Fibroblast of upper back skin (primary cell): Measurements from ENCODE around the gene GALNT2.
A peak's percentile ranks its signal among the peaks of the same experiment; 100 is the strongest.

Experiments
- DNase-seq: peaks from one replicate; pipeline ENCODE4 v3.0.0-alpha.2; 2013

Gene GALNT2

DNA sequence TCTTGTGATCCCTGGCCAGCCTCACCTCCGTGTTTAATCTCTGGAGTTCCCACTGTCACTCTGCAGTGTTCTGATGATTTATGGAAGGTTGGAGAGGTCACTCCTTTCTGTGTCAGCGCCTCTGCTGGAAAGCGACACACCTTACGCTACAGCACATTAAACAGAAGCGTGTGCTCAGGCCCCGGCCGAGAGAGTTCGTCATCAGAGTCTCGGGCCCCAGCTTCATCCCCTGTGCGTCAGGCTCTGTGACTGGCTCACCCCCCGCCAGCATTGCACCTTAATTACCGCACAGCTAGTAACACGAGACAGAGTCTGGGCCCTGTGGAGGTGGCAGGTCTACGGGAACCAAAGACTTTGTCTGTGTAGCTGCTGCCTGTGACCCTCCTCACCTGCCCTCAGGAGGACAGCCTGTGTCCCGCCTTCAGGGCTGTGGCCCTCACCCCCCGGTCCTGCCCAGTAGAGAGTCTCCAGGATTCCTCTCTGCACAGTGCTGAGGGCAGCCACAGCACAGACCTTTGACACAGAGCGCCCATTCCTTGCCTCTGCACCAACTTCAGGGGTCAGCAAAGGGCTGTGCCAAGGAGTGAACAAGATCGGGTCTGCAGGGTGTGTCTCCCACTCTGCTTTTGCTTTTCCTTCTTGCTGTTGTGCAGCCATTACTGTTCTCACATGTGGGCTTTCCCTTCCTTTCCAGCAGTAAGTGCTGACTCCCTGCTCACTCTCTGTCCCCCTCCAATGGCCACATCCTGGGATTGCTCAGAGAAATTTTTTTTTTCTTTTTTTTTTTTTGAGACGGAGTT is 201.5 kb downstream of the GALNT2 start:
- DNase-seq, result peak; percentile 76

DNA sequence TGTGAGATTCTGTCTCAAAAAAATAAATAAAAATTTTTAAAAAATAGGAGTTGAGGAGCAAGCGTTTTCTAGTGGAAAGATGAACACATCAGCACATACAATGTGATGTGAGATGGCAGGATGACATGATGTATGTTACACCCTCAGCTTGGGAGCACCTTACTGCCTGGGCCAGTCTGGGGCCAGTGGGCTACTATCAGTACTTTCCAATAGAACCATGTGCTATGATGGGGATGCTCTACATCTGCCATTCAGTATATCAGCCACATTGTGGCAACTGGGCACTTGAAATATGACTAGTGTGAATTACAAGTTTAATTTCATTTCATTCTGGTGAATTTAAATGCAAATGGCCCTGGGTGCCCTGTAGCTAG is 203.1 kb downstream of the GALNT2 start:
- no peak for DNase-seq

DNA sequence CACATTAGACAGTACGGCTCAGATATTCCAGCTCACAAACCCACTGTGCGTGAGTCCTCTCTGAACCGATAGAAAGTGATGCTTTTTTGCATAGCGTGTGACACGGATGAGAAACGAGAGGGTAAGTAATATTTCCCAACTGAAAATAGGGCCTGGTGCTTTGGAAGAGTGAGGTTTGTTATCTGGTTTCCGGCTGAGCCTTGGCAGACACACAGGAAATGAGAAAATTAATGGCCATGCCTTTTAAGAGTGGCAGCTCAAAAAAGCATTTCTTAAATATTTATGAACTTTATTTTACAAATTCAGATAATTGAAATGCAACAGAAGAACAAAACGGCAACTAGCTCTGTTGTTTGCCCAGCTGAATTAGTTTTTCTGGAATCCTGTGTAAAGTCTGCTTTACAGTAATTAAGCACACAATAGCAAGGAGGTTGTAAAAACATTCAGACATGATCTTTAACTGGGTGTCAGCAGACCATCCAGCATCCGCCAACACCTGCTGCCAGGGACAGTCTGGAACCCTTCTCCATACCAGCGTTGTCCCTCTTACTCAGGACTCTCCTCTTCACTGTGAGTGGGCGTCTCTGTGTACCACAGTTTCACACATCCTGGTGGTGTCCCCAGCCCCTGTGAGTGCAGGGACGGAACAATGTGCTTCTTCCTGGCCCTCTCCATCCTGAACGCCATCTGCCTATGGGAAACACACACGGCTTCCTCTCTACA is 203.7 kb downstream of the GALNT2 start:
- DNase-seq, result no peak

DNA sequence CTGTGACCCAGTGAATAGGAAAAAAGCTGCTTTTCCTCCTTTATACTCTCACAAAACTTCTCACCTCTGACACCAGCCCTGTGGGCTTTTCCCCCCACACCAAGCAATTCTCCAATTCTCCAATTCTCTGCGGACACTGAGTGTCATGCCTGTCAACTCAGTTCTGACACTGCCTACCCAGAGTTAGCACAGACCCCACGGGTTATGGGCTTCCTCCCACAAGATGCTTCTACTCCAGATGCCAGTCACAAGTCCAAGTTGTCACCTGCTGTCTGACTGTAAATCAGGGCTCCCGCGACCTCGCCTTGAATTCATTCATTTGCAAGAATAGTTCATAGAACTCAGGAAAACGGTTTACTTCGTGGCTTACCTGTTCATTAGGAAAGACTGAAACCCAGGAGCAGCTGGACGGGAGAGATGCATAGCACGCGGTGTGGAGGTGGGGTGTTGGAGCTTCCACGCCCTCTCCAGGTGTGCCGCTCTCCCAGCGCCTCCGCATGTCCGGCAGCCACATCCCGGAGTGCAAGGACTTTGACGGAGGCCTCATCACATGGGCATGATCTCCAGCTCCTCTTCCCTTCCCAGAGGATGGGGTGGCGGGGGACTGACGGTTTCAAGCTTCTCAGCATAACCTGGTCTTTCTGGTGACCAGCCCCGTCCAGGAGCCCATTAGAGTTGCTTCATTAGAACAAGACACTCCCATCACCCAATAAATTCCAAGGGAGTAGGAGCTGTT is 204.4 kb downstream of the GALNT2 start:
- no peak for DNase-seq

DNA sequence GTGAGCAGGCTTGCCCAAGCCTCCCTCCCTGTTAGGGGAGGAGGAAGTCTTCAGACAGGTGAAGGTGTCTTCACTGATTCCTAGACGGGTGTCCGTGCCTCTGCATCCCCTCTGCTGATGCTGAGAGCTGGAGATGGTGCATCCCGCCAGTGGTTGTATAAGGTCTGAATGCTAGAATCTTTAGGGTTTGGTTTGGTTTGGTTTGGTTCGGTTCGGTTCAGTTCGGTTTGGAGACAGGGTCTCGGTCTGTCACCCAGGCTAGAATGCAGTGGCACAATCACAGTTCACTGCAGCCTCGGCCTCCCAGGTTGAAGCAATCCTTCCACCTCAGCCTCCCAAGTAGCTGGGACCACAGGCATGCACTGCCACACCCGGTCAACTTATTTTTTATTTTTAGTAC is 205.5 kb downstream of the GALNT2 start:
- no peak for DNase-seq

DNA sequence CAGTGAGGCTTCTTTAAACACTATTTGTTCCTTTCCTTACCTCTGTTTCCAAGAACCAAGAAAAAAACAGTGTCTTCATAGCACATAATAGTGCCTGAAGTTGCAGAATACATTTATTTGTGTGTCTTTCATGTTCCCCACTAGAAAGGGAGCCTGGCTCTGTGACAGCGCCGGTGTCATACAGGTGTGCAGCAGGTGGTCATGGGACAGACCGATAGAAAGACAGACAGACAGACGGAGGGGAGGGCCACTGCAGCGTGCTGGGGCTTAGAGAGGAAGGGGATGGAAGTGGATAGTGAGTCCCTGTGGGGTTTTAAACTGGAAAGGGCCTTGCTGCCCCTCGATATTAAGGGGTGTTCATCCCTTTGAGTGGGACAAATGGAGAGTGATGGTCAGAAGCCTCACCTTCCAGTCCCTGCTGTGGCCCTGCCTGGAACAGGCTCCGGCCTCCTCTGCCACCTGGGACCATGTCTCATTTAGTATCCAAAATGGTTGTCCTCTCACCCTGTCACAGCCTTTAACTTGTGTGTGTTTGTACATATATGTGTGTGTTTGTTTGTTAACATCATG is 206.2 kb downstream of the GALNT2 start:
- DNase-seq, result no peak

DNA sequence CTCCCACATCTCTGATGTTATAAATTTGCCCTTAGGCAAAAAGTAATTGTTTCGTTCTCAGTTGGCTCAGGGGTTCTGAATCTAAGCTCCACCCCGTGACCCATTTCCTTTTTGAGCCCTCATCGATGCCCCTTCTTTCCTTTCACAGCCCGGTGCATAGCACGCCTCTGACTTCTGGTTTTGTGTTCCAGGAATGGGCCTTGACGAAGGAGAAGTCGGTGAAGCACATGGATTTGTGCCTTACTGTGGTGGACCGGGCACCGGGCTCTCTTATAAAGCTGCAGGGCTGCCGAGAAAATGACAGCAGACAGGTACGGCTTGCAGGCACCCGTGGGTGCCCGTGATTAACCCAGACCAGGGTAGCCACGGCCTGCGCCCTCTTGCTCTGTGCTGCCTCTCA is 207.2 kb downstream of the GALNT2 start:
- no peak for DNase-seq

DNA sequence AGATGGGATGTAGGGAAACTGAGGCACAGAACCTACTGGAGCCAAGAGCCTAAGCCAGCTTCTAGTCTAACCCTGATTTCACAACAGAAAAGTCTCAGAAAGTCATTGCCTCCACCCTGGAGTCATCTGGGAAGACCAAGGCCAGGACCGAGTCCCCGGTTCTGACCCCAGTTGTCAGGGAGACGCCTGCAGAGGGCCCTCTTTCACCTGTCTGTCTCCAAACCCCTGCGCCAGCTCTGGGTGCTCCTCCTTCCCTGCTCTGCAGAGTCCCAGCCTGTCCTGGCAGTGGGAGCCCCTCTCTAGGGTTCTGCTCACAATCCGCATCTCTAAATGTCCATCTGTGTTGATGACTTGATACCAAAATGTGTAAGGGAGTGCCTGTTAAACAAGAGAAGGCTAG is 209.4 kb downstream of the GALNT2 start:
- no peak for DNase-seq

DNA sequence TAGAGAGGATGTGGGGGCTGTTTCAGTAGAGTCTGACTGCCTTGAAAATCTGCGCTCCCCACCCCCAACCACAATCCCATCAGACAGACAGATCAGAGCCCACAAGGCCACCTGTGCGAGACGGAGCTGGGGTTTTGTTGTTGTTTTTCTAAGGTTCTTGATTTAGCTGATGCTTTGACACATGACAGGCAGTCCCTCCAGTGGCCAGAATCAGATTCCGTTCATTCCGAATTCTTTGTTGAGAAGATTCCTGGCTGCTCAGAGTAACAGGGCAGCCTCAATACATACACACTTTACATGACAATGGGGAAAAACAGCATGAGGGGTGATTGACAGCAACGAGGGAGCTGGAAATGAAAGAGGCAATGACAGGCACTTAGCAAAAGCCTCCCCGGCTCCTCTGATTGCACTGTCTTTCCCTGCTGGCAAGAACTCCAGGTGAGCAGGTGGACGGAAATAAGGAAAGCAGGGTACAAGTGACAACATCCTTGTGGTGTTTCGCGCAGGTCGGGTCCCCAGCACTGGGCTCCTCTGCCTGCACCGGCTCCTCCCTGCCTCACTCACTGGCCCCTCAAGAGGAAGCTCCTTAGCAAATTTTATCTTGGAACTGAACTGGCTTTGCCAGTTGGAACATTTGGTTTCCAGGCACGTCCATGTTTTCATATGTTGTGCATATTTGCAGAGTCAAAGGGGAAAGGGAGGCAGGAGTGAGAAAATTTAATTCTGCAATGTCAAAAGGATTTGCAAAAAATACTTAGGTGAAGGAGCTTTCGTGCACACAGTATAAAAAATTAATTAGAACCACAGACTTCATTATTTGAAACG is 210.4 kb downstream of the GALNT2 start:
- DNase-seq, result no peak

DNA sequence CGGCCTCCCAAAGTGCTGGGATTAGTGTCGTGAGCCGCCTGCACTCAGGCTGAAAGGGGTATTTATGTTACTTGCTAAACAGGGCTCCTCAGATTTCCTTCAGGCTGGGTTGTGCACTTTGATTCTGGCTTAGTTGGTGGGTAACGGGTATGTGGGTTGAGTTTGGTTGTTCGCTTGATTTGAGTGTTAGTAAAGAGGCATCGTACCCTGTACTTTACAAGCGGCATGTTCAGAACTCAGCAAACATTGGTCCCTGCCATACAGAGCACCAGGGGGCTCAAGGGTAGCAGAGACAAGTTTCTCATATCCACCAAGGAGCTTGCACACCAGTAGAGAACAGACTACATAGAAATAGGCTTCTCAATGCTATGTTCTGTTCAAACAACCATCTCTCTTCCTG is 211.3 kb downstream of the GALNT2 start:
- DNase-seq, result no peak

DNA sequence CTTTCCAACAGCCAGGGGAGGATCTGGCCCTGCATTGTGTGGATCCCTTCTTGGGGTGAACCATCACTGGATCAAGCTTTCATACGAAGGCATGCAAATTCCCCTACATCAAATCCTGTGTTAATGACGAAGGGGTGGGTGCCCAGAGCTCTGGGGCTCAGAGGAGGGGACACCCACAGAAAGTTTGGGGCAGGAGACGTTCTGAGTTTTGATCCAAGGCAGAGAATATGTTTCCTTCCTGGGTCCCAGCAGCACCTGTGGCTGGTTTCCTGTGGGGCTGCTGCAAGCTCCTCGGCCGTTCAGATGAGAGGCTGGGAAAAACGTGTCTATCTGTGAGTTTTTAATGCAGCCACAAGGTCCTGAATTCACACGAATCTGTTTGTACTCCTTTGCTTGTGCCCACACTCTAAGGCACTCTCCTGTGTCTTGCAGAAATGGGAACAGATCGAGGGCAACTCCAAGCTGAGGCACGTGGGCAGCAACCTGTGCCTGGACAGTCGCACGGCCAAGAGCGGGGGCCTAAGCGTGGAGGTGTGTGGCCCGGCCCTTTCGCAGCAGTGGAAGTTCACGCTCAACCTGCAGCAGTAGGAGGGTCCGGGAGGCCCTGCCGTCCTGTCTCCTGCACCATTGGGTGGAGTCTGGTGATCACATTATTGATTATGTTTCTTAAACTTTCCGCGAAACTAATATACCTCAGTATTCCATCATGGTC is 212.0 kb downstream of the GALNT2 start:
- DNase-seq, result no peak

DNA sequence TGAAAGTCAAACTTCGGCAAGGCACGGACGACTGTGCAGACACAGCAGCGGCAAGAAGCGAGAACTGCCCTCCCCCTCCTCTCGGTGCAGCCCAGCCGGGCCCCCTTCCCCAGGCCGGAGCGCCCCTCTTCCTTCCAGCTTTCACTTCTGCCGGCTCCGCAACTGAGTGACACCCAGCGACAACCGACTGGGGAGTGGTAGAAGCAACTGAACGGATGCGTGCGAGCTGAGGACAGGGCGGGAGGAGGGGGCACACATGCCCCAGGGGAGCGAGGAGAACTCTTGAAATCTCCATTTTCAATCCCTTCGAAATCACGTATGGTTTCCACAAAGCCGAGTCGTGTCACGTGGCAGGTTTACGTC is 212.5 kb downstream of the GALNT2 start:
- no peak for DNase-seq

DNA sequence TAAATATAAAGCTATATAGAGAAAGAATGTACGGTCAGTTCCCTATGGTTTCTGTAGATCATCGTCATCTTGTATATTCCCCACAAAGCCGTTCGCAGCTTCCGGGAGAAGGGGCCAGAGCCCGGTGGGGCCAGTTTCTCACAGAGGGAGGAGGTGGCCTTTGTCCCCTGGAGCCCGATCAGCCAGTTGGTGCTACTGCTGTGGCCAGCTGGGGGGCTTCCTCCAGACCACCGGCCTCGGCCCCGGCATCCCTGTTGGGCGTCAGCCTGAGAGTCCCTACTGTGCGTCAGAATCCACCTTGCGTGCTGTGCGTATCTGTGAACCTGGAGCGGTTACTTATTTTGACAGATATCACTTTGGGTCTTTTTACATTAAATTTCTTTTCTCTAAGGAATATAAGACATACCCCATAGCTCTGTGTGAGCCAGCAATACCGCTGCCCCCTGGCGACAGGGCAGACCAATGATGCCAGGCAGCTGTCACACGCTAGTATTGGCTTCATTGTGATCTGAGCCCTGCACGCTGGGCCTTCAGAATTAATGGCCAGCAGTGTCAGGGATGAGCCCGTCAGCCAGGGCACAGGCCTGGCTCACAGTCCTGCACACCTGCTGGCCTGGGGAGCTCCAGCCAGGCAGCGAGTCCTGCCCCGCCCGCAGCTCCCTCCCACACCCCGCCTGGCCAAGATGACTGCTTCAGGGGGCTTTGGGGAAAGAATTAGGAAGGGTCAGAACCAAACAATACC is 213.2 kb downstream of the GALNT2 start:
- no peak for DNase-seq

DNA sequence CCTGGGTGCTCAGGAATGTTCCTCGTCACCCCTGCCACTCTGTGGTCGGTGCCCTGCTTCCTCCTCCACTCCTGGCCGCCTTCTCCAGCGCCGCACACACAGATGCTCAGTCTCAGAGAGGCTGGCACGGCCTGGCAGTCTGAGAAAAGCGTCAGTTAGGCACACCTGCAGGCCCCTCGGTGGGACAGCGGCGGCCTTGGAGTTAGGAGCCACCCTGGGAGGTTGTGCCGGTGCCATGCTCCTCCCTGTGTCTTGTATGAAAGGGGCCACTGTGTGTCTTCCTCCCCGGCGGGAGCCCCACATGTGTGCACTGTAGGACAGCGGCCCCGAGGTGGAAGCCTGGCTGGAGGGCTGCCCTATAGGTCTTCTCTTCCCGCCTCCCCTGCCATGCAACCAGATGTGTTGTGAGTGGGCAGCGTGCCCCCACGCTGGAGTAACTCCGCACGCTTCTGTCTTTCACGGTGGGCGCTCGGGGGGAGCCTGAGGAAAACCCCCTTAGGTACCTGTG is 213.9 kb downstream of the GALNT2 start:
- no peak for DNase-seq

DNA sequence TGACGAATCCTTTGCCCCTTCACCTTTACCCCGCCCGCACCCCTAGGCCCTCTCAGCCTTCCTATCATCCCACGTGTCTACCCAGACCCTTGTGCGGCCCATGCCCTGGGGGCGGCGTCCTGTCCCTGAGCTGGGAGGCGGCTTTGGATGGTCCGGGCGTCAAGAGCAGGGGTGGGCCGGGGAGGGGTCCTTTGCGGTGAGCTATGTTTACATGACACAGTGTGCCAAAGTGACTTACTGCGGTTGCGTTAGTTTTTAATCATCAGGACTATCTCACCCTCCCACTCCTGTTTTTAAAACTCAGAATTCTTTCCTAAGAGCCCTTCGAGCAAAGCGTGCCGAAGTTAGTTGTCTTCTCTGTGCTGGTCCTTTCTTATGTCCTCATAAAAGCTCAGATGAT is 214.5 kb downstream of the GALNT2 start:
- DNase-seq, result no peak

DNA sequence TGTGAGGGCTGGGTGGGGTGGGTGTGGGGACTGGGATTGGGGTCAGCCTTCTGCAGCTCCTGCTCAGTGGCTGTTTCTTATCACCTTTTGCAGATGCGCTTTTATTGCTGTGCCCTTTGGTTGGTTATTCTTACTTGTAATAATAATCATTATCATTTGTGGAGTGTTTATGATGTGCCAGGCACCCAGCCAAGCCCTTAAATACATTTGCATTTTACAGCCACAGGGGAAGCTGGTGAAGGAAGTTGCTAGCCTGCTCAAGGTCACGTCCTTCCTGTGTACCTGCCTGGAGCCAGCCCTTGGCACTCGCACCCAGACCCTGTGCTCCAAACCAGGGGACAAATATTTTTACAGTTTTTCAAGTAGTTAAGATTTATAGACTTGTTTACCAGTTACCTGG is 215.1 kb downstream of the GALNT2 start:
- DNase-seq, result no peak

DNA sequence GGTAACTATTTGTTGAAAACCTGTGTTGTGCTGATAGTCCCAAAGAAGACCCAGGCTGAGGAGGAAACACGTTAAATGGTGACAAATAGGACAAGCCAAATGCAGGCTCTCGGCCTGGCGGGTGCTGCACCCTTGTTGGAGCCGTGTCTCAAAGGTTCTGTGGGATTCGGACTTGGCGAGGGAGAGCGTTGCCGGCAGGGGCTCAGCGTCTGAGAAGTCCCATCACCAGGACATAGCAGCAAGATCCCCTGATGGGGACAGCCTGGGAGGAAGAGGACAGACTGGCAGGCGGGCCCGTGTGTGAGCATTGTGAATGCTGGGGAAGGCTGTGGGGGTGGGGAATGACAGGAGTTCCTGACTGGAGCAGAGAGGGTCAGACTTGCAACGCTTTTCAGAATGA is 216.6 kb downstream of the GALNT2 start:
- DNase-seq, result no peak

DNA sequence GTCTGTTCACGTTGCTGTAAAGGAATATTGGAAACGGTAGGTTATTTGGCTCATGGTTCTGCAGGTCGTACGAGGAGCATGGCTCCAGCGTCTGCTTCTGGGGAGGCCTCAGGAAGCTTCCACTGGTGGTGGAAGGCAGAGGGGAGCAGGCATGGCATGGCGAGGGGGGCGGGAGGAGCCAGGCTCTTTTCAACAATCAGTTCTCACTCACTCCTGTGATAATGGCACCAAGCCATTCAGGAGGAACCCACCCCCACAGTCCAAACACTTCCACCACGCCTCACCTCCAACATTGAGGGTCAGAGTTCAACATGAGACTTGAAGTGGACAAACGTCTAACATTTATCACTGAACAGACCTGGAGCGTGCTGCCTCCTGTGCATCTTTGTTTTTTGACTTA is 217.9 kb downstream of the GALNT2 start:
- no peak for DNase-seq

DNA sequence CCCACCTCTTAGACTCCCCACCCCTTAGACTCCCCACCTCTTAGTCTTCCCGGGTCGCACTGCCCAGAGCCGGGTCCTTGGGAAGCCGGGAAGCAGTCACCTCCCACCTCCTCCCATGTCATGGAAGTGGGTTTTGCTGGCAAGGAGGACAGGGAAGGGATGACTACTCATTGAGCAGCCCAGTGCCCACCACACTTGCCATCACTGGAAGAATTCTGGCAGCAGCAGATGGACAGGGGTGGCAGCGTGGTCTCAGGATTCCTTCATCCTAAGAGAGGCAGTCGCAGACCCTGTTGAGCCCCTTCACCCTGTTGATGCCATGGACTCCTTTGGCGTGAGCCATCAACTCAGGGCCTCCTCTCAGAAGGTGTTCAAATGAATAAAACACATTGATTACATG is 218.3 kb downstream of the GALNT2 start:
- DNase-seq, result no peak

DNA sequence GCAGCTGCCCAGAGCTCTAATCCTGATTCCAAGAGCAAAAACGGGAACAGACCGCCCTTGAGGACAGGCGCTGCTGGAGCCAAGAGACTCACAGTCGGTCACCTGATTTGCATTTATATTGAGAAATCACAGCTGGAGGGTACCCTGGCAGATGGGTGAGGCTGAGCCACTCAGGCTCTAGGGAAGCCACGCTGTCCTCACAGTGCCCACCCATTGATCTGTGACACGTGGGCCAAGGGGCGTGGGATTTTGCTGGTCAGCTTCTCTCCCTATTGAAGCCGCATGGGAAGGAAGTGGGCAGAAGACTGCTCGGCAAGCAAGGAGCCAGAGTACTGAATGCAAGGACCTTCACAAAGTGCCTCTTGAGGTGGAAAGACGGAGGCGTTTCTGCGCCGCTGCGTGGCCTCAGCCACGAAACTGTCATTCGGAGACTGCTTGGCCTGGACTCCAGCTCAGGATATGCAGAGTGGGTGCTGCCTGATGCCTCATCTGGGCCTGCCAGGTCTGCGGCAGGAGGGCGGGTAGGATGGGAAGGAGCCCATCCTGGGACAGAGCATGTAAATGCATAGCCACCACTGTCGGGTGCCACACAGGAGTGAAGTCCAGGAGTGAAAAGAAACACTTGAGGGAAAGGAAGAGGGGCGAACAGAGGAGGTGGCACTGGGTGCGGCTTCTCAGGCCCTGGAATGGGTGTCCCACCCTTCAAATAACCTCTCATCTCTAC is 219.3 kb downstream of the GALNT2 start:
- DNase-seq, result no peak

DNA sequence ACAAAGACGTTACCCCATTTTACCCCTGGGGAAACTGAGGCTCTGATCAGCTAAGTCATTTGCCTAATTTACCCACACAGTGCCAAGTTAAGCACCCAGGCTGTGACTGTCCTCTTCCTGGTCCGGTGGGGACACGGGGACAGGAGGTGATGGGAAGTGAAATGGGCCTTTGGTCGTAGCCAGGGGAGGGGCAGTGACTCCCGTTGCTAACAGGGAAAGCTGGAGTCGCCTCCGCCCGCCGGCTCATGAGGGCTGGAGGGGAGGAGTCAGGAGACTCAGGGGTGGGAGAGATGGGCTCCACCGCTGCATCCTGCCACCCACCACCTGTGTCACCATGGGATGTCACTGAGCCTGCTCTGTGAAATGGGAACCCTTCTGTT is 219.8 kb downstream of the GALNT2 start:
- no peak for DNase-seq
